H54 (cell line): ENCODE results near the gene CSMD2.
A peak's percentile ranks its signal among the peaks of the same experiment; 100 is the strongest.

ENCODE experiments used
- DNase-seq: peaks from one replicate; pipeline ENCODE4 v3.0.0; 2011; ENCODE audit warnings: low spot score, mixed read lengths; ENCODE audit not compliant: insufficient read length
- FAIRE-seq: peaks from 3 replicates; lab custom pipeline; 2011; peaks lifted over from hg19 to GRCh38; lab: Jason Lieb, UNC
- POLR2A ChIP-seq: IDR thresholded peaks from 2 replicates; pipeline ENCODE4 v1.6.1; 2011; ENCODE audit warnings: low read depth, mild to moderate bottlenecking, low read length

The CSMD2 gene

DNA sequence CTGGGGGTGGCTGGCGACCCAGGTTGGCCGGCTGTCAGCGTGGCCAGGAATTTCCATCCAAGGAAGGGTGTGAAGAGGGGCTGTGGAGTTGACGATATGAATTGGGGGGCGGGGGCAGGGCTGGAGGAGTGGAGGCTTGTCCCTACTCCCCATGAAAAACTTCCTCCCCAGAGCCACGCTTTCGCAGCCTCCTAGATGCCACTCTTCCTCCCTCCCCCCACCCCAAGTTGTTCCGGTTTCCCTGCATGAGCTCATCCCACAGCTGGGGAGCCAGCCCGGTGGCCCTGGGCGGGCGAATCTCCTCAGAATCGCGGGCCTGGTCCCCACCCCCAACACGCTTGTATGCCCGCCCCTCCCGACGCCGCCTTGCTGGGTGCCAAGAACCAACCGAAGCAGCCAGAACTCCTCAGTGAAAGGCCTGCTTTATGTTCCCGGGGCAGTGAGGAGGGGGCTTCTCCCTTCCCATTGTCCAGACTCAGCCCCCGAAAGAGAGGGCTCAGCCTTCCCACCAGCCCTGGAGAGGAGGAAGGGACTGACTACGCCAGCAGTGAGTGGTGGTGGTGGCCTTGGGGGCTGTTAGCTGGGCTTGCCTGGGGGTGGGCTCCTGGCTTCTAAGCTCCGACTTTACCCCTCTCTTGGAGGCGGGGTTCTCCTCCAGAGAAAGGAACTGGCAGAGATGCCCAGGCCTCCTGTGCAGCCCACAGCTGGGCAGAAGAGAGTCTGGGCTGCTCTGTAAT is 1.8 kb upstream of the CSMD2 start:
- TF ChIP-seq POLR2A, result no peak
- peak; percentile 78 for DNase-seq
- peak; percentile 81 for FAIRE-seq

- FAIRE-seq, result no peak
Observed at GRCh38 chr1:34166191-34166624, 1.2 kb upstream of the CSMD2 start.

DNA sequence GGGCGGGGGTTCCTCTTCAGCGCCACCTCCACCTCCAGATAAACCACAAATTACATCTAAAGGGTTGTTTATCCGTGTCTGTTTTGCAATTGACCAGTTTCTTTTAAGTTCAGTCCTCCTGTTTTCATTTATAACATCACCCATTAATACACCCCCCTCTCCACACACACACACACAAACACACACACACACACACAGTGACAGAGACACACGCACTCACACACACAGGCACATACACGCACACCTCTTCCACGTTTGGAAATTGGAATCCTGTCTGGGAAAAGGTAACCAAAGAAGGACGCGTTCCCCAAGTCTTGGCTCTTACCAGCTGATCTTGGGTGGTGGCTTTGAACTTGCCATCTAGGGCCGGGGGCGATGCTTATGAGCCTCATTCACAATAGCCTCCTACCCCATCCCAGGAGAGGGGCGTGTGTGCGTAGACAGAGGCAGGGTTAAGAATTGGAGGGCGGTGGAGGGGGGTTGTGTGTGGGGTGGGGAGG is 442 bp upstream of the CSMD2 start:
- no peak for DNase-seq
- FAIRE-seq, result no peak
- no peak for TF ChIP-seq POLR2A

More at GRCh38 chr1:34166191-34166624, 1.2 kb upstream of the CSMD2 start:
- no peak for TF ChIP-seq POLR2A
- DNase-seq, result no peak

DNA sequence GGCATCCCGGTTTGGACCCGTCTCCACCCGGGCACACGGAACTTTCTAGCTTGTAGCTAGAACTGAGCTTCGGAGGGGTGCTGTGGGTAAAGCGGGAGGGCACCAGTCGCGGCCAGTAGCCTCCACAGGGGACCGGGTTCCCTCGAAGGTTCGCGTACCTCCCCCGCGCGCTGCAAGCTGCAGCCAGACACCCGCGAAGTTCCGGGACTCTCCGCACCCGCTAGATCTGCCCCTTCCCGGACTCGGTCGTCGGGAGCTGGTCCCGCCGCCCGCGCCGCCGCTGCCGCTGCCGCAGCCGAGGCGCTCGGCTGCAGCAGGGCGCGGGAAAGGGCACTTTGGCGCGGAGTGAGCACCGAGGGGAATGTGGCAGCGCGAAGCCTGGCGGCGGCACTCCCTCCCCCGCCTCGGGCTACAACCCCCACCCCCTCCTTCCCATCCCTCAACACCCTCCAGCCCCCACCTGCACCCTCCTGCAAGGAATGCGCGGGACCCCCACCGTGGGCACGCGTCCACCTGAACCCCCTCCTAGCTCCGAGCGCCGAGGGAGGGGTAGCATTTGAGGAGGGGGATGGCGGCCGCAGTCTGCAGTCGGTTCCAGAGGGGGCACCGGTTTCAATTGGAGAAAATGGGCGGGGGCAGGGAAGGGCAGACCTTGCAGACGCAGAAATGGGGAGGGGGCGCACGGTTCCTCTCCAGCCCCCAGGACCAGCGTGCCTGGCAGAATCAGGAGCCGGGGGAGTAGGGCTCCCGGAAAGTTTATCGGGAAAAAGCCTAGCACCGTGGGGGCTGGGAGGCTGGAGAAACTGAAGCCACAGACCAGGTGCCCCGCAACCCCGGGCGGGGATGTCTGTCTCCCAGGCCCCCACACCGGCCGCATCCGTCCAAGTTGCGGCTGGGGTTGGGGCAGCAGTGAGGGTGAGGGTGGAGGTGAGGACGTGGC is 968 bp downstream of the CSMD2 start:
- FAIRE-seq, result no peak
- no peak for TF ChIP-seq POLR2A
- peak; percentile 28 for DNase-seq

DNA sequence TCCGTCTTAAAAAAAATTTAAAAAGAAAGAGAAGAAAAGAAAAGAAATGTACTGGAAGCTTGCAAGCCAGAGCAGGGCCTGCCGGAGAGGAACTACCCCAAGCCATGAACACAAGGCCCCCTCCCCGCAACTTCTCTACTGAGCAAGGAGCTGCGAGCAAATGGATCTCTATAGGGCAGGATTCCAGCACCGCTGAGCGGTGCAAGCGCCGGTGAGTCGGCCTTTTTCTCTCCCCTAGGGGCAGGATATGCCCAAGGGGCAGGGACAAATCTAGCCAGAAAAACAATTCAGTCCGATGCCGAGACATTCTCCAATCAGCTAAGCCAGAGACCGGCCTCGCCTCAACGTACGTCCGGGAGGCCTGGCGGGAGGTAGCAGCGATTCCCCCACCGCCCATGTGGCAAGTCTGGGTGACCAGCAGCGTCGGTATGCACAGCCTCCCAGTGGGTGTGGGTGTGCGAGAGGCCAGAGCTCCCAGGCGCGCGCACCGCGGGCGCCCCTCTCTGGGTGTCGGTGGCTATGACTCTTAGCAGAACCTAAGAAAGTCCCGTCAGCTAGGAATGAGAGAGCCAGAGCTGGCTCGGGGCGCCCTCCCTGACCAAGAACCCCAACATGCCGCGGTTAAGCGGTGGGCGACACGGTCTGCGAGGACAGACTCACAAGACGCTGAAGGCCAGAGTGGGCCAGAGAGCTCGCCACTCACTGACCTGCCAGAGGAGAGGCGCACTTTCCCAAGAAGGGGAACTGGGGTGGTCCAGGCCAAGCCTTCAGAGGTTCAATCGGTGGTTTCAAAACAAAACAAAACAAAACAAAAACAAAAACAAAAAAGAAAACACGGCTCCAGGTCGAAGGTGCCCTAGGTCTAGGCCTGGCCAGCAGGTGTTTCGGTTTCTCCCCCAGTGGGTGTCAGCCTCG is 1.9 kb downstream of the CSMD2 start:
- DNase-seq (peak; percentile 93), FAIRE-seq (peak; percentile 97)
- no peak for TF ChIP-seq POLR2A

DNA sequence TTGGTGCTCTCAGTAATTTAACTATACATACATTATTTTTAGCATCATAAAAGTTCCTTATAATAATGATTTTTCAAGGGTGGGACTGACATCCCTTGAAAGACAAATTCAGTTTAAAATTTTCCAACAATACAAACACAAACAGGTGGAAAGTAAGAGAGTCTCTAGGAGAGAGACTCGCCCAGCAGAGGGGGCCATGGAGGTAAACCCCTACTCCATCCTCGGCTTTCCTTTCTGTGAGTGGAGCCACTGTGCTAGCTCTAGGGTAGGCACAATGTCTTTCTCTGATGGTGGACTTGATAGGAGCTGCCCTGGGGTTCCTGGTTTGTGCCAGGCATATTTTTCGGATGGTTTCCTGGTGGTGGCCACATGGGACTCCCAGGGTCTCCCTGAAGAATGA is 8.3 kb downstream of the CSMD2 start:
- no peak for FAIRE-seq
- TF ChIP-seq POLR2A, result no peak
- DNase-seq, result no peak

DNA sequence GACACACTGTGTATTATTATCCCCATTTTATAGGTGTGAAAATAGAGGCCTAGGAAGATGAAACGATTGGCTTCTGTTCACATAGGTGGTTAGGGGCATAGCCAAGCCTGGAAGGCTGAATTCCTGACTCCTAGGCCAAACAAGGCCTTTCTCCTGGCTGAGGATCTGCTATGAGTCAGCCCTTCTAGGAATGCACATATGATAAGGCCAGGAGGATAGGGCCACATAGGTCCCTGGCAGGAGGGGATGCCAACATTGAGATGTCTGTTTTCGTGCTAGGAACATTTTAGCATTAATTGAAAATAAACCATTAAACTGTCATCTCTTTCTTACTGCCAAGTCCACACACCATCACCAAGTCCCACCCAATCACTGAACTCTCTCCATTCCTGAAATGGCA is 9.2 kb downstream of the CSMD2 start:
- FAIRE-seq (peak; percentile 64), DNase-seq (peak; percentile 37)
- TF ChIP-seq POLR2A, result no peak

GRCh38 chr1:34153246-34153645 is 11.8 kb downstream of the CSMD2 start:
- no peak for TF ChIP-seq POLR2A
- FAIRE-seq (no peak), DNase-seq (no peak)

DNA sequence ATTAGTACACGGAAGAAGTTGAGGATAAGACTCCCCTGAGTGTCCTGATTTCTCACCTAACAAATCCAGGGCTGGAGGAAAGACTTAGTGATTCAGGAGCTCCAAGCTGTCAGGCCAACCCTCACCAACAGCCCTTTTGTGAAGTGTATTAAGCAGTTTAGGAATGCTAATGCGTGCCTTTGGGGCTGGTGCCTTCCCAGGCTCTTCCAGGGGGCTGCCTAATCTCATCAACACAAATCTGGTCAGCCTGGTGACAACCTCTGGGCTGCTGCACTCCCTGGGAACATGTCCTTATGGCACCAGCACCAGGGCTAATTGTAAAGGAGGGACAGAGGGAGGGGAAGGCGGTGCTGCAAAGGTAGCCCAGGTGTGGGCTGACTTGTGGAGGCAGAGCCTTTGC is 15.5 kb downstream of the CSMD2 start:
- FAIRE-seq, result no peak
- TF ChIP-seq POLR2A, result no peak
- no peak for DNase-seq

DNA sequence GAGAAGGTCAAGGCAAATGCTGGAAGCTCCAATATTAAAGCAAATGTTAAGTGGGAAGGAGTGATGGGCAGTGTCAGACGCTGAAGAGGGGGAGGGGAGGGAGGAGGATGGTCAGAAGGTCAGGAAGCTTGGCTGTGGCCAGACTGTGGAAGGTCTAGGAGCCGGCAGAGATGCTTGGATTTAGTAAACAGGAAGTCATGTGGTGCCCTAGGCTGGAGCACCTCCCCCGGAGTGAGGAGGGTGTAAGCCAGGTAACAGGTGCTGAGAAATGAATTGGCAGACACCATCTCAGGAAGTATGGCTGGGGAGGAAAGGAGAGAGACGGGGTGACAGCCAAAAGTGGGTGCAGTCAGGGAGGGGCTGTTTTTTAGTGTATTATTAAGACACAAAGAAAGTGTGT is 17.7 kb downstream of the CSMD2 start:
- no peak for TF ChIP-seq POLR2A
- DNase-seq, result no peak
- FAIRE-seq, result no peak

DNA sequence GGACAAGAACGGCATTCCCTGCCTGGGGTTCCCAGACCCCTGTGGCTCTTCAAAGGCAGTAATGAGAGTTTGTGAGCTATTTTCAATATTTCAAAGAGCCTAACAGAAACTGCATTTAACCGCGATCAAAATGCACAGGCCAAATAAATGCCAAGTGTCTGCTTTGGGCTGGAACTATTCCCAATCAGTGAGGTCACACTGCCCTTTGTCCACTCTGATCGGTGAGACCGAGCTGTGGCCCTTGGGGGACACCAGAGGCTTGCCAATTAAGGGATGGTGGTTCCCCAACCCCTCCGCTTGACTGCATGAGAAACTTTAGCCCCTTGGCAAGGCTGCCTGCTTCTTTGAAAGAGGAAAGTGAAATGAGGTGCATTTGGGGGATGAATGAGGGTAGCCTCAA is 20.3 kb downstream of the CSMD2 start:
- FAIRE-seq (no peak), DNase-seq (no peak)
- no peak for TF ChIP-seq POLR2A

DNA sequence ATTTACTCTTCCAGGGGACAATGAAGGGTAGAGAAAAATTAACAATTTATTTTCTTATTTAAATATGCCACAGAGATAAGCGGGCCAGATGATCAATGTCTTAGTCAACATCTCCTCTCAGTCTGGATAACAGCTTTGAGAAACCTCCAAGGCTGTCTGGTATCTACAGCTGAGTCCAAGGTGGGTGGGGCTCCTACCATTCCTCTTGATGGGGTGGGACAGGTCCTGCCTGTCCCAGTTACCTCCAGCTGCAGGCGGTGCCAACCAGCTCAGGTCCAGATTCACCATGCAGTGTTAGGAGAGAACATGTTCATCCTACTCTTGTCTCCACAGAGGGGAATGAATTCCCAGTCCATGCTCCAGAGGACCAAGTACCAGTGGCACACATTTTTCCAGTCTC is 21.1 kb downstream of the CSMD2 start:
- no peak for TF ChIP-seq POLR2A
- no peak for DNase-seq
- no peak for FAIRE-seq

- no peak for TF ChIP-seq POLR2A
- no peak for DNase-seq
- no peak for FAIRE-seq
Observed at GRCh38 chr1:34140011-34140676, 24.9 kb downstream of the CSMD2 start.
